Adrenal gland (tissue), 5 donors: Measurements from ENCODE around the gene NYNRIN.

Experiments used
- POLR2A ChIP-seq, 2 donors: fragments of 450-650 bp; IDR thresholded peaks; one replicate each; pipeline ENCODE4 v1.6.1; 2017; ENCODE audit warnings: antibody characterized with exemption in 2 of 2, mild to moderate bottlenecking in 2 of 2, moderate library complexity in 1 of 2
- TF ChIP-seq, protein P1 (sequence below), 6 experiments: fragments of 450-650 bp in 4 of 6; fragments of 200-600 bp in 2 of 6; sonication (generic) in 1 of 6; IDR thresholded peaks; 1 replicate in 5 of 6; 2 replicates in 1 of 6; pipeline versions ENCODE4 v1.5.1 to v1.8.0; 2016 to 2021; ENCODE audit warnings: antibody characterized with exemption in 6 of 6, mild to moderate bottlenecking in 2 of 6, moderate library complexity in 1 of 6
- donor health status: DM: no; HTN: no; CAD: no.

DNA sequence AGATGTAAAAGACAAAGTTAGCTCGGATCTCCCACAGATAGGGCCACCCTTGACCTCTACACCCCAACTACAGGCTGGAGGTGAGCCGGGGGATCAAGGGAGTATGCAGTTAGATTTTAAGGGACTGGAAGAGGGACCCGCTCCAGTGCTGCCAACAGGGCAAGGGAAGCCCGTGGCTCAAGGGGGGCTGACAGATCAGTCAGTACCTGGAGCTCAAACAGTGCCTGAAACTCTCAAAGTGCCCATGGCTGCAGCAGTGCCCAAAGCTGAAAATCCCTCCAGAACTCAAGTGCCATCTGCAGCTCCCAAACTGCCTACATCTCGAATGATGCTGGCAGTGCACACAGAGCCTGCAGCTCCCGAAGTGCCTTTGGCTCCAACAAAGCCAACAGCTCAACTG, 10.4 kb downstream of the NYNRIN start:
- no peak for TF ChIP-seq POLR2A (IDR thresholded peaks at IDR 0.05)
- TF ChIP-seq, protein P1, sequence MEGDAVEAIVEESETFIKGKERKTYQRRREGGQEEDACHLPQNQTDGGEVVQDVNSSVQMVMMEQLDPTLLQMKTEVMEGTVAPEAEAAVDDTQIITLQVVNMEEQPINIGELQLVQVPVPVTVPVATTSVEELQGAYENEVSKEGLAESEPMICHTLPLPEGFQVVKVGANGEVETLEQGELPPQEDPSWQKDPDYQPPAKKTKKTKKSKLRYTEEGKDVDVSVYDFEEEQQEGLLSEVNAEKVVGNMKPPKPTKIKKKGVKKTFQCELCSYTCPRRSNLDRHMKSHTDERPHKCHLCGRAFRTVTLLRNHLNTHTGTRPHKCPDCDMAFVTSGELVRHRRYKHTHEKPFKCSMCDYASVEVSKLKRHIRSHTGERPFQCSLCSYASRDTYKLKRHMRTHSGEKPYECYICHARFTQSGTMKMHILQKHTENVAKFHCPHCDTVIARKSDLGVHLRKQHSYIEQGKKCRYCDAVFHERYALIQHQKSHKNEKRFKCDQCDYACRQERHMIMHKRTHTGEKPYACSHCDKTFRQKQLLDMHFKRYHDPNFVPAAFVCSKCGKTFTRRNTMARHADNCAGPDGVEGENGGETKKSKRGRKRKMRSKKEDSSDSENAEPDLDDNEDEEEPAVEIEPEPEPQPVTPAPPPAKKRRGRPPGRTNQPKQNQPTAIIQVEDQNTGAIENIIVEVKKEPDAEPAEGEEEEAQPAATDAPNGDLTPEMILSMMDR (IDR thresholded peaks at IDR 0.05), result no peak
